ENCODE measurements around the gene FGF19.

FGF19 gene

GRCh38 chr11:69707176-69707575 is 3.4 kb upstream of the FGF19 start:
- H3K4me3 ChIP-seq (ENCODE audit: low read depth, low read length): no peak overlapping the region
- no peaks in the 10 kb centered on the region for H3K9me3 ChIP-seq (ENCODE audit: severe bottlenecking)
- TF ChIP-seq, protein P1, sequence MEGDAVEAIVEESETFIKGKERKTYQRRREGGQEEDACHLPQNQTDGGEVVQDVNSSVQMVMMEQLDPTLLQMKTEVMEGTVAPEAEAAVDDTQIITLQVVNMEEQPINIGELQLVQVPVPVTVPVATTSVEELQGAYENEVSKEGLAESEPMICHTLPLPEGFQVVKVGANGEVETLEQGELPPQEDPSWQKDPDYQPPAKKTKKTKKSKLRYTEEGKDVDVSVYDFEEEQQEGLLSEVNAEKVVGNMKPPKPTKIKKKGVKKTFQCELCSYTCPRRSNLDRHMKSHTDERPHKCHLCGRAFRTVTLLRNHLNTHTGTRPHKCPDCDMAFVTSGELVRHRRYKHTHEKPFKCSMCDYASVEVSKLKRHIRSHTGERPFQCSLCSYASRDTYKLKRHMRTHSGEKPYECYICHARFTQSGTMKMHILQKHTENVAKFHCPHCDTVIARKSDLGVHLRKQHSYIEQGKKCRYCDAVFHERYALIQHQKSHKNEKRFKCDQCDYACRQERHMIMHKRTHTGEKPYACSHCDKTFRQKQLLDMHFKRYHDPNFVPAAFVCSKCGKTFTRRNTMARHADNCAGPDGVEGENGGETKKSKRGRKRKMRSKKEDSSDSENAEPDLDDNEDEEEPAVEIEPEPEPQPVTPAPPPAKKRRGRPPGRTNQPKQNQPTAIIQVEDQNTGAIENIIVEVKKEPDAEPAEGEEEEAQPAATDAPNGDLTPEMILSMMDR (IDR thresholded peaks at IDR 0.05; ENCODE audit: low read depth, low read length): no peak
- H3K36me3 ChIP-seq: no peaks in the 10 kb centered on the region
- no peak overlapping the region for H3K27ac ChIP-seq
- DNase-seq: no peak
- no peaks in the 10 kb centered on the region for H3K27me3 ChIP-seq (ENCODE audit: insufficient read depth, low read depth, severe bottlenecking)

DNA sequence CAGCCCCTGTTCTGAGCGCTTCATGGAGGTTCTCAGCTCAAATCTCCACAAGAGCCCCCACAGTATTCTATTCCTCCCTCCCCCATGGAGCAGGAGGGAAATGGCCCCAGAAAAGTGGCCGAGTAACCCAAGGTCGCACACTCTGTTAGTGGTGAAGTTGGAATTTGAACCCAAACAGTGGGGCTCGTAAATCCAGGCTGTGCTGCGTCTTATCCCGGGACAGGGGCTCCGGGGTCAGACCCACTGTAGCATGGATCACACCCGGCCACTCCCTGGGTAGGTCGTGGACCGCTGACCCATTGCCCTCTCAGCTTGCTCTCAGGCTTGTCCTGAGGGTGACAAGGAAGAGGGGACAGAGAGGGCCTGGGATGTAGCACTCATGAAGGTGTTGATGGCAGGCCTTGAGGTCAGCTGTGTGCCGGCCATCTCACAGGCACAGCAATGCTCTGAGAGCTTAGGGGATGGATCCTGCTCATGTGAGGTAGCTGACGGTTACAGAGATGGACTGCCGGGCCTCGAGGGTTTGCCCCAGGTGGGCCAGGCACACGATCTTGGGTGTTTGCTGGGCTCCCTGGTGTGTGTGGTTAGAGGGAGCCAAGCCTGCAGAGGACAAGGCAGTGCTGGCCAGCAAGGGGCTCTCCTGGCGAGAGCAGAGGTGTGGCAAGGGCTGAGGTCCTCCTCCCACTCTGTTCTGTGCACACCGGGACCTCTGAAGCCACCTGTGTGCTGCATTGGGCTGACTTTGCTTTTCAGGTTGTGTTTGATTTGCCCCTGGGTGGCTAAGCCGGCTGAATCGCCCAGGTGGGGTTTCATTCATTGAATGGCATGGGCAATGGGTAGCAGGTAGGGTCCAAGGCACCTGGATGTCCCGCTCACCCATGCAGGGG is 2.3 kb upstream of the FGF19 start:
- H3K27me3 ChIP-seq (ENCODE audit: insufficient read depth, low read depth, severe bottlenecking): no peaks in the 10 kb centered on the region
- H3K36me3 ChIP-seq: no peaks in the 10 kb centered on the region
- H3K4me3 ChIP-seq (ENCODE audit: low read depth, low read length): no peak overlapping the region
- TF ChIP-seq, protein P1 (IDR thresholded peaks at IDR 0.05; ENCODE audit: low read depth, low read length): no peak
- no peak overlapping the region for H3K27ac ChIP-seq
- DNase-seq: no peak
- H3K9me3 ChIP-seq (ENCODE audit: severe bottlenecking): no peaks in the 10 kb centered on the region

DNA sequence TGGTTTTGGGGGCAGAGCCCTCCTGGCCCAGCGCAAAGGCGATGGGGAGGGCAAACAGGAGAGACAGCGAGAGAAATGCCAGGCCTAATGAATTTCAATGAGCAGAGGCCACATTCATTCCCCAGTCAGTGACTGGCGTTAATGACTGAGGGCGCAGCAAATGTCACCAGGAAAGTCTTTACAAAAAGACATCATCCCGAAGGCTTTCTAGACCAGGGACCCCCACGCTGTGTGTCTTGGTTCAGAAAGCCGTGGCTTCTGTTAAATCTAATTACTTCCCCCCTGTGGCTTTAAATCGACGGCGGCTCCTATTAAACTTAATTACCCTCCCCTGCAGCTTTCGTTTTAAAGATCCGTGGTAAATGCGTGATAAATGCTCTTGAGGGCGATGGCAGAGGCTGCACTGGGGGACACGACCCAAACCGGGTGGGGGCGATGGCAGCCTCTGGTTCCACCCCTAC is 1.6 kb upstream of the FGF19 start:
- DNase-seq: no peak
- Histone ChIP-seq H3K36me3 (no peaks in the 10 kb centered on the region), H3K27me3 (ENCODE audit: insufficient read depth, low read depth, severe bottlenecking) (no peaks in the 10 kb centered on the region), H3K4me3 (ENCODE audit: low read depth, low read length) (no peak overlapping the region), H3K9me3 (ENCODE audit: severe bottlenecking) (no peaks in the 10 kb centered on the region), H3K27ac (no peak overlapping the region)
- TF ChIP-seq, protein P1 (IDR thresholded peaks at IDR 0.05; ENCODE audit: low read depth, low read length): no peak

- Histone ChIP-seq H3K27ac (no peak overlapping the region), H3K4me3 (ENCODE audit: low read depth, low read length) (peak overlapping the region; percentile 56), H3K9me3 (ENCODE audit: severe bottlenecking) (no peaks in the 10 kb centered on the region), H3K36me3 (no peaks in the 10 kb centered on the region), H3K27me3 (ENCODE audit: insufficient read depth, low read depth, severe bottlenecking) (no peaks in the 10 kb centered on the region)
- TF ChIP-seq, protein P1 (IDR thresholded peaks at IDR 0.05; ENCODE audit: low read depth, low read length): peak; percentile 66
- DNase-seq: peak; percentile 66
Observed at GRCh38 chr11:69704508-69705253, 859 bp upstream of the FGF19 start.

DNA sequence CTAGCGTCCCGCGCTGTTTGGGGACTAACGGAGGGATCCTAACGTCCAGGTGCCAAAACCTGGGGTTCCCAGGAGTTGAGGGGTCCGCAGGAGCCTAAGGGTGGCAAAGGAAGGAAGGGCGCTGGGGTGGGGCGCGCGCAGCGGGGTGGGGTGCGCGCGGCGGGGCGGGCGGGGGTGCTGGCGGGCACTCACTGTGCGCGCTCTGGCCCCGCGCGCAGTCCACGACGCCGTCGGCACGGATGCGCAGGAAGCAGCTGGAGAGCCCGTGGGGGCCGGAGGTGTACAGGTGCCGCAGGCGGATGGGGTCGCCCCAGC is 412 bp downstream of the FGF19 start:
- TF ChIP-seq, protein P1 (IDR thresholded peaks at IDR 0.05; ENCODE audit: low read depth, low read length): no peak
- Histone ChIP-seq H3K27ac (no peak overlapping the region), H3K9me3 (ENCODE audit: severe bottlenecking) (no peaks in the 10 kb centered on the region), H3K36me3 (no peaks in the 10 kb centered on the region), H3K4me3 (ENCODE audit: low read depth, low read length) (no peak overlapping the region), H3K27me3 (ENCODE audit: insufficient read depth, low read depth, severe bottlenecking) (no peaks in the 10 kb centered on the region)
- DNase-seq: no peak

Data from WERI-Rb-1 (cell line).